ENCODE results near the gene DYNC1H1.

The DYNC1H1 gene

DNA sequence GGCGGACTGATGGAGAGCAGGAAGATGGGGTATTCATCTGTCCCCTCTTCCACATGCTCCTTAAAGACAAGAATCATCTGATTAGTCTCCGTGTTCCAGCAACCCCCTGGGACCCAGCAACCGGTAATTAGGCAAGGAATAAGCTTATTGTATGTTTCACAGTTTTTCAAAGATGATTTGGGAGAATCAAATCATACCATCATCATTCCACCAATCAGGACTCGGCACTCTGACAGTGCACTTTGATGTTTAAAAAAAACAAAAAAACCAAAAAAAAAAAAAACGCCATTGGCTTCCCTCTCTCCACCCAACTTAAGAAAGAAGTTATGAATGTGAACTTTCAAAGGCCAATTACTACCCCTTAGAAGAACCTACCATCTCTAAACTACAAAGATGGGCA, 1.3 kb upstream of the DYNC1H1 start:
- POLR2A ChIA-PET: no interaction called here

DNA sequence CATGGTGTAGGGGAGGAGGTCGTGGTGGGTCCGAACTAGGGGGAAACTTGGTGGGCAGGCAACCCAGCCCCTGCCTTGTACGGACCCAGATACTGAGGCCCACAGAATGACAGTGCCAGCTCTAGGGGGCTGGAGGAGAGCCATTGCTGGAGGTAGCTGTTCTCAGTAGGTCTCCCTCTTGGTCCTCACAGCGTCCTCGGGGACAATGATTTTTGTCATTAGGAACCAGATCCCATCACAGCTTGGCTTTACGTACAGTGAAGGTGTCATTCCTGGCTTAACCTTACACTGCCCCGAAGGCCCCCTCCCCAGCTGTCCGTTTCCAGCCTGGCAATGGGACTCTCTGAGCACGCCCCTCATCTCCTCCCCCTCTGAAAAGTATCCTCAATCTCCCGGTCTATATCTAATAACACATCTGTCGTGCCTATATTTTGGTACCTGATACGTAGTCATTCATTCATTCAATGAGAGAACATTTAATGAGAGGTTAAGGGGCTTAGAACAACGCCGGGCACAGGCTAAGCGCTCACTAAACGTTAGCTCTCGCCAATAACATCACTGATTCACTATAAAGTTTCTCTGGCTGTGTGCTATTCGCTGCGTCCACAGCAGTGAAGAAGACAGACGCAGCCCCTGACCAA, 597 bp upstream of the DYNC1H1 start:
- ChIA-PET POLR2A (no interaction called here), CTCF (interaction anchor here (0.8 to 1.4 kb wide), 5 partner anchors 9 to 196 kb away, joined by 3 to 4 read pairs (median 3); no protein-coding TSS in a partner anchor)
- DNase-seq: no peak
- WGBS (ENCODE audit: insufficient coverage): 72% methylated on average over 19 of the region's 20 CpGs
- H3K27ac ChIP-seq (ENCODE audit: insufficient read depth in 1 of 2, low read depth in 1 of 2, low read length in 2 of 2, poor library complexity in 1 of 2, severe bottlenecking in 2 of 2): no peak overlapping the region
- no peaks in the 10 kb centered on the region for H3K9me3 ChIP-seq (ENCODE audit: control extremely low read depth in 1 of 5, control insufficient read depth in 4 of 5, insufficient read depth in 2 of 5, low read depth in 1 of 5, low read length in 4 of 5)
- peaks cover 11 to 24% (median 18%) of the 10 kb centered on the region in 4 experiments for H3K4me1 ChIP-seq (ENCODE audit: control extremely low read depth in 1 of 4, control insufficient read depth in 4 of 4, insufficient read depth in 4 of 4, low read length in 3 of 4)
- peak overlapping the region in 5 of 7 experiments; percentile 12 to 100 (median 91) for H3K4me3 ChIP-seq (ENCODE audit: control insufficient read depth in 1 of 7, extremely low read depth in 1 of 7, insufficient read depth in 4 of 7, low read depth in 2 of 7, low read length in 6 of 7)
- peaks cover 0 to 6% (median 2%) of the 10 kb centered on the region in 4 experiments for H3K36me3 ChIP-seq (ENCODE audit: control insufficient read depth in 4 of 4, insufficient read depth in 4 of 4, low read length in 3 of 4)
- no peaks in the 10 kb centered on the region for H3K27me3 ChIP-seq (replicated peaks in 2 of 5; ENCODE audit: control insufficient read depth in 4 of 5, insufficient read depth in 5 of 5, low read length in 4 of 5)

More for the DNA sequence above, 1.3 kb upstream of the DYNC1H1 start:
- Histone ChIP-seq H3K4me1 (ENCODE audit: control extremely low read depth in 1 of 4, control insufficient read depth in 4 of 4, insufficient read depth in 4 of 4, low read length in 3 of 4) (peaks cover 11 to 22% (median 18%) of the 10 kb centered on the region in 4 experiments), H3K9me3 (ENCODE audit: control extremely low read depth in 1 of 5, control insufficient read depth in 4 of 5, insufficient read depth in 2 of 5, low read depth in 1 of 5, low read length in 4 of 5) (no peaks in the 10 kb centered on the region), H3K27me3 (replicated peaks in 2 of 5; ENCODE audit: control insufficient read depth in 4 of 5, insufficient read depth in 5 of 5, low read length in 4 of 5) (no peaks in the 10 kb centered on the region), H3K36me3 (ENCODE audit: control insufficient read depth in 4 of 4, insufficient read depth in 4 of 4, low read length in 3 of 4) (peaks cover 0 to 2% (median 0%) of the 10 kb centered on the region in 4 experiments), H3K4me3 (ENCODE audit: control insufficient read depth in 1 of 7, extremely low read depth in 1 of 7, insufficient read depth in 4 of 7, low read depth in 2 of 7, low read length in 6 of 7) (no peak overlapping the region), H3K27ac (ENCODE audit: insufficient read depth in 1 of 2, low read depth in 1 of 2, low read length in 2 of 2, poor library complexity in 1 of 2, severe bottlenecking in 2 of 2) (no peak overlapping the region)
- 88% methylated on average over 1 of the region's 5 CpGs for WGBS (ENCODE audit: insufficient coverage)
- CTCF ChIA-PET: interaction anchor here (1.1 to 1.4 kb wide), 3 partner anchors 10 to 196 kb away, joined by 3 to 4 read pairs (median 4); no protein-coding TSS in a partner anchor
- DNase-seq: no peak

DNA sequence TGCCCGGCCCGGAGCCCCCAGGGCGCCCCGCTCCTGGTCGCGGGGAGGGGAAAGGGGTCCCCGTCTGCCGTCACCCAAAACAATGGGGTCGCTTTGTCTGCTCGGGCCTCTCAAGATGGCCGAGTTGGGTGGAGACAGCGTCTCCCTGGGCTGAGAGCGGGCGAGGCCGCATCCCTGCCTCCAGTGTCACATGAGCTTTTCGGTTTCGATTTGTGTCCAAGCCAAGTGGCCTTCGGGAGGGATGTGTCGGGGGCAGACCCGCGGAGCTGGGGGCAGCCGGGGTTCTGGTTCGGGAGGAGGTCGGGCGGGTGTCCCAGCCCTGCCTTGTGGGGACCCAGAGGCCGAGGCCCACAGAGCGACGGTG, 790 bp downstream of the DYNC1H1 start:
- WGBS (ENCODE audit: insufficient coverage): 0% methylated on average over 27 of the region's 28 CpGs
- Histone ChIP-seq H3K9me3 (ENCODE audit: control extremely low read depth in 1 of 5, control insufficient read depth in 4 of 5, insufficient read depth in 2 of 5, low read depth in 1 of 5, low read length in 4 of 5) (no peaks in the 10 kb centered on the region), H3K36me3 (ENCODE audit: control insufficient read depth in 4 of 4, insufficient read depth in 4 of 4, low read length in 3 of 4) (peaks cover 0 to 12% (median 8%) of the 10 kb centered on the region in 4 experiments), H3K27ac (ENCODE audit: insufficient read depth in 1 of 2, low read depth in 1 of 2, low read length in 2 of 2, poor library complexity in 1 of 2, severe bottlenecking in 2 of 2) (peak overlapping the region; percentile 79 to 84), H3K4me1 (ENCODE audit: control extremely low read depth in 1 of 4, control insufficient read depth in 4 of 4, insufficient read depth in 4 of 4, low read length in 3 of 4) (peaks cover 11 to 24% (median 18%) of the 10 kb centered on the region in 4 experiments), H3K4me3 (ENCODE audit: control insufficient read depth in 1 of 7, extremely low read depth in 1 of 7, insufficient read depth in 4 of 7, low read depth in 2 of 7, low read length in 6 of 7) (peak overlapping the region; percentile 91 to 100 (median 98)), H3K27me3 (replicated peaks in 2 of 5; ENCODE audit: control insufficient read depth in 4 of 5, insufficient read depth in 5 of 5, low read length in 4 of 5) (no peaks in the 10 kb centered on the region)
- CTCF ChIA-PET: interaction anchor here (1.7 kb wide), 1 partner anchor 16 kb away, joined by 5 read pairs; no protein-coding TSS in a partner anchor
- POLR2A ChIA-PET: interaction anchor here (0.6 to 1.4 kb wide), 2 partner anchors 13 to 1818 kb away, joined by 3 read pairs; no protein-coding TSS in a partner anchor
- DNase-seq: peak; percentile 71 to 88 (median 86)

DNA sequence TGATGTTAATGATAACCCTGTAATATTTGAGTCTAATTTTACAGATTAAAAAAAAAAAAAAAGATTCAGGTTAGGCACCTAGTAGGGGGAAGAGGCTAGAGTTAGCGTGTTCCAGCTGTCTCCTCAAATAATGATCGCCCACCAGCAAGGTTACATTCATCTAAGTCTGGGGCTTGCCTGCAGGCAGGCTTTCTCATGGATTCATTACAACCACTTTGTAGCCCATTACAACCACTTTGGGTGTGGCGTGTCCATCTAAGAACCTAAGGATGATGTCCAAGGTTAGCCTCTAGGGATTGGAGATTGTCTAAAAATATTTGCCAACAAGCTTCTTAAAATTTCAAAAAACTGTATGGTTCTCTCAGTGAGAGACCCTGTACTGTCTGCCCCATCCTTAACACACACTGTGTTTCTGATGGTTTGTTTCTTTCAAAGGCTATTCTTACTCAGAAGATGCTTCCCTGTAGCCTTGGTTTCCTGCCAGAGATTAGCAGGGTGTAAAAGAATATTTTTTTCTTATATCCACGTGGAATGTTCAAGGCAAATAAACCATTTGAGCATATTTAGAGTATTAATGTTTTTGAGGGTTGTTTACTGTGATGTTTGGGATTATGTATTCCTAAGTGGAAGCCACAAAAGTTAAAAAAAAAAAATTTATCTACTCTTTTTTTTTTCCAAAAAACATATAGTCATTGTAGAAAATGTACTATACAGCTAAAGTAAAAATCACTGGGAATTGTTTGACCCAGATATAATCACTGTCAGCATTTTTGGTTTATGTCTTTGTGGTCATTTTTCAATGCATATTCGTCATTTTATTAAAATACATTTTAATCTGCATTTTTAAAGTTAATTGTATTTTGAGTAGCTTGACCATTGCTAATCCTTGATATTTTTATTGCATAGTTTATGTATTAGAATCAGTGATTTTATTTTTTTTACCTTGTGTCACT, 1.7 kb downstream of the DYNC1H1 start:
- H3K36me3 ChIP-seq (ENCODE audit: control insufficient read depth in 4 of 4, insufficient read depth in 4 of 4, low read length in 3 of 4): peaks cover 0 to 16% (median 8%) of the 10 kb centered on the region in 4 experiments
- ChIA-PET POLR2A (interaction anchor here (0.6 to 1.4 kb wide), 2 partner anchors 12 to 1819 kb away, joined by 3 read pairs; no protein-coding TSS in a partner anchor), CTCF (interaction anchor here (1.7 kb wide), 1 partner anchor 17 kb away, joined by 5 read pairs; no protein-coding TSS in a partner anchor)
- H3K4me3 ChIP-seq (ENCODE audit: control insufficient read depth in 1 of 7, extremely low read depth in 1 of 7, insufficient read depth in 4 of 7, low read depth in 2 of 7, low read length in 6 of 7): peak overlapping the region; percentile 91 to 100 (median 98)
- peaks cover 11 to 24% (median 18%) of the 10 kb centered on the region in 4 experiments for H3K4me1 ChIP-seq (ENCODE audit: control extremely low read depth in 1 of 4, control insufficient read depth in 4 of 4, insufficient read depth in 4 of 4, low read length in 3 of 4)
- H3K27ac ChIP-seq (ENCODE audit: insufficient read depth in 1 of 2, low read depth in 1 of 2, low read length in 2 of 2, poor library complexity in 1 of 2, severe bottlenecking in 2 of 2): peak overlapping the region; percentile 79 to 84
- H3K9me3 ChIP-seq (ENCODE audit: control extremely low read depth in 1 of 5, control insufficient read depth in 4 of 5, insufficient read depth in 2 of 5, low read depth in 1 of 5, low read length in 4 of 5): no peaks in the 10 kb centered on the region
- no peaks in the 10 kb centered on the region for H3K27me3 ChIP-seq (replicated peaks in 2 of 5; ENCODE audit: control insufficient read depth in 4 of 5, insufficient read depth in 5 of 5, low read length in 4 of 5)
- WGBS (ENCODE audit: insufficient coverage): 71% methylated on average over 1 of the region's 5 CpGs
- no peak for DNase-seq

DNA sequence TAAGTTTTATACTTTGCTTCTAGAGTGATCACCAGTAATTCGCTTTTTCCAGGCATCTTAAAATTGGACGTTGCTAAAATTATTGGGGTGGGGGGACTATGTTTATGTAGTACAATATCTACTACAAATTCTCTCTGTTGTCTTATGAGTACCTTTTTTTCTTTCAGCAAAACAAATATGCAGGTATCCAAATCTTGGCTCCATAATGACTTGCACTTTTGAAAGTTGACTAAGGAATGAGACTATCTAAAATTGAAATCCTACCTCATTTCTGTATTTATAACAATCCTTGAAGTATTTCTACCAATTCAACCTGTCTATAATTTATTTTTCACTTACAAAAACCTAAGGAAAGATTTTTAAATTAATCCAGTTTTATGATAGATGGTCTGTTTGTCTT, 2.4 kb downstream of the DYNC1H1 start:
- ChIA-PET POLR2A (no interaction called here), CTCF (interaction anchor here (1.0 to 1.5 kb wide), 3 partner anchors 11 to 259 kb away, joined by 3 to 5 read pairs (median 5); no protein-coding TSS in a partner anchor)
- Histone ChIP-seq H3K36me3 (ENCODE audit: control insufficient read depth in 4 of 4, insufficient read depth in 4 of 4, low read length in 3 of 4) (peaks cover 0 to 16% (median 8%) of the 10 kb centered on the region in 4 experiments), H3K4me3 (ENCODE audit: control insufficient read depth in 1 of 7, extremely low read depth in 1 of 7, insufficient read depth in 4 of 7, low read depth in 2 of 7, low read length in 6 of 7) (peak overlapping the region in 2 of 7 experiments; percentile 23 to 99), H3K27ac (ENCODE audit: insufficient read depth in 1 of 2, low read depth in 1 of 2, low read length in 2 of 2, poor library complexity in 1 of 2, severe bottlenecking in 2 of 2) (peak overlapping the region in 1 of 2 experiments; percentile 84), H3K27me3 (replicated peaks in 2 of 5; ENCODE audit: control insufficient read depth in 4 of 5, insufficient read depth in 5 of 5, low read length in 4 of 5) (no peaks in the 10 kb centered on the region), H3K9me3 (ENCODE audit: control extremely low read depth in 1 of 5, control insufficient read depth in 4 of 5, insufficient read depth in 2 of 5, low read depth in 1 of 5, low read length in 4 of 5) (no peaks in the 10 kb centered on the region), H3K4me1 (ENCODE audit: control extremely low read depth in 1 of 4, control insufficient read depth in 4 of 4, insufficient read depth in 4 of 4, low read length in 3 of 4) (peaks cover 11 to 24% (median 18%) of the 10 kb centered on the region in 4 experiments)
- WGBS (ENCODE audit: insufficient coverage): no CpG with 5 or more reads among the region's 2 CpGs
- peak in 2 of 3 donors; percentile 39 to 57 for DNase-seq

DNA sequence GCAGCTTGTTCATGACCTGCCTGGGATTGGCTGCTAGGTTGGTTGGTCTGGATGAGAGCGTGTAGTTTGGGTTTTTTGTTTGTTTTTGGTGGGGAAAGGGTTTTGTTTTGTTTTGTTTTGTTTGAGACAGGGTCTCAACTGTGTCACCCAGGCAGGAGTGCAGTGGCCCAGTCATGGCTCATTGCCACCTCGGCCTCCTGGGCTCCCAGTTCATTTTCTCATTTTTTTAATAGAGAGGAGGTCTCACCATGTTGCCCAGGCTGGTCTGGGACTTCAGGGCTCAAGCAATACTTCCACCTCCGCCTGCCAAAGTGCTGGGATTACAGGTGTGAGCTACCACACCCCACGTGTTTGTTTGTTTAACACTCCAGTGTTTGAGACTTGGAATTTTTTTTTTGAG, 3.8 kb downstream of the DYNC1H1 start:
- CTCF ChIA-PET: interaction anchor here (1.1 to 1.8 kb wide), 5 partner anchors 9 to 260 kb away, joined by 3 to 9 read pairs (median 5); no protein-coding TSS in a partner anchor
- H3K9me3 ChIP-seq (ENCODE audit: control extremely low read depth in 1 of 5, control insufficient read depth in 4 of 5, insufficient read depth in 2 of 5, low read depth in 1 of 5, low read length in 4 of 5): no peaks in the 10 kb centered on the region
- H3K27ac ChIP-seq (ENCODE audit: insufficient read depth in 1 of 2, low read depth in 1 of 2, low read length in 2 of 2, poor library complexity in 1 of 2, severe bottlenecking in 2 of 2): no peak overlapping the region
- POLR2A ChIA-PET: no interaction called here
- no peaks in the 10 kb centered on the region for H3K27me3 ChIP-seq (replicated peaks in 2 of 5; ENCODE audit: control insufficient read depth in 4 of 5, insufficient read depth in 5 of 5, low read length in 4 of 5)
- H3K4me3 ChIP-seq (ENCODE audit: control insufficient read depth in 1 of 7, extremely low read depth in 1 of 7, insufficient read depth in 4 of 7, low read depth in 2 of 7, low read length in 6 of 7): no peak overlapping the region
- DNase-seq: no peak
- H3K4me1 ChIP-seq (ENCODE audit: control extremely low read depth in 1 of 4, control insufficient read depth in 4 of 4, insufficient read depth in 4 of 4, low read length in 3 of 4): peaks cover 11 to 29% (median 21%) of the 10 kb centered on the region in 4 experiments
- H3K36me3 ChIP-seq (ENCODE audit: control insufficient read depth in 4 of 4, insufficient read depth in 4 of 4, low read length in 3 of 4): peaks cover 0 to 16% (median 8%) of the 10 kb centered on the region in 4 experiments
- 100% methylated on average over 4 of the region's 4 CpGs for WGBS (ENCODE audit: insufficient coverage)

Measured in common myeloid progenitor, CD34-positive (primary cell).